ENCODE data around the gene GDPD5. TPM values are rescaled to one million over a fixed set of nuclear protein-coding genes. Genes with fewer than 3 reads are reported as not detected.

The GDPD5 gene, protein sequence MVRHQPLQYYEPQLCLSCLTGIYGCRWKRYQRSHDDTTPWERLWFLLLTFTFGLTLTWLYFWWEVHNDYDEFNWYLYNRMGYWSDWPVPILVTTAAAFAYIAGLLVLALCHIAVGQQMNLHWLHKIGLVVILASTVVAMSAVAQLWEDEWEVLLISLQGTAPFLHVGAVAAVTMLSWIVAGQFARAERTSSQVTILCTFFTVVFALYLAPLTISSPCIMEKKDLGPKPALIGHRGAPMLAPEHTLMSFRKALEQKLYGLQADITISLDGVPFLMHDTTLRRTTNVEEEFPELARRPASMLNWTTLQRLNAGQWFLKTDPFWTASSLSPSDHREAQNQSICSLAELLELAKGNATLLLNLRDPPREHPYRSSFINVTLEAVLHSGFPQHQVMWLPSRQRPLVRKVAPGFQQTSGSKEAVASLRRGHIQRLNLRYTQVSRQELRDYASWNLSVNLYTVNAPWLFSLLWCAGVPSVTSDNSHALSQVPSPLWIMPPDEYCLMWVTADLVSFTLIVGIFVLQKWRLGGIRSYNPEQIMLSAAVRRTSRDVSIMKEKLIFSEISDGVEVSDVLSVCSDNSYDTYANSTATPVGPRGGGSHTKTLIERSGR
- 10 to 100 TPM; 17.9 to 31.0 (median 25.6) TPM for polyA plus RNA-seq (ENCODE audit: insufficient read depth in 1 of 5, insufficient read length in 5 of 5, low replicate concordance in 1 of 5)
- long read RNA-seq, donor 1, partial matches to known transcripts: 0 of 2 reads
- long read RNA-seq, donor 1, other reads (novel, unspliced or antisense): 0 of 2 reads
- long read RNA-seq, donor 2: 0 reads
- long read RNA-seq, donor 3, partial matches to known transcripts: 0 of 1 reads
- long read RNA-seq, donor 3, other reads (novel, unspliced or antisense): 0 of 1 reads
- long read RNA-seq, donor 4, partial matches to known transcripts: 0 of 1 reads
- long read RNA-seq, donor 4, other reads (novel, unspliced or antisense): 0 of 1 reads
- long read RNA-seq, donor 5: 0 reads
- long read RNA-seq, donor 6, partial matches to known transcripts: 0 of 1 reads
- long read RNA-seq, donor 6, other reads (novel, unspliced or antisense): 0 of 1 reads
- long read RNA-seq, donor 7: 0 reads
- long read RNA-seq, donor 8: 0 reads

DNA sequence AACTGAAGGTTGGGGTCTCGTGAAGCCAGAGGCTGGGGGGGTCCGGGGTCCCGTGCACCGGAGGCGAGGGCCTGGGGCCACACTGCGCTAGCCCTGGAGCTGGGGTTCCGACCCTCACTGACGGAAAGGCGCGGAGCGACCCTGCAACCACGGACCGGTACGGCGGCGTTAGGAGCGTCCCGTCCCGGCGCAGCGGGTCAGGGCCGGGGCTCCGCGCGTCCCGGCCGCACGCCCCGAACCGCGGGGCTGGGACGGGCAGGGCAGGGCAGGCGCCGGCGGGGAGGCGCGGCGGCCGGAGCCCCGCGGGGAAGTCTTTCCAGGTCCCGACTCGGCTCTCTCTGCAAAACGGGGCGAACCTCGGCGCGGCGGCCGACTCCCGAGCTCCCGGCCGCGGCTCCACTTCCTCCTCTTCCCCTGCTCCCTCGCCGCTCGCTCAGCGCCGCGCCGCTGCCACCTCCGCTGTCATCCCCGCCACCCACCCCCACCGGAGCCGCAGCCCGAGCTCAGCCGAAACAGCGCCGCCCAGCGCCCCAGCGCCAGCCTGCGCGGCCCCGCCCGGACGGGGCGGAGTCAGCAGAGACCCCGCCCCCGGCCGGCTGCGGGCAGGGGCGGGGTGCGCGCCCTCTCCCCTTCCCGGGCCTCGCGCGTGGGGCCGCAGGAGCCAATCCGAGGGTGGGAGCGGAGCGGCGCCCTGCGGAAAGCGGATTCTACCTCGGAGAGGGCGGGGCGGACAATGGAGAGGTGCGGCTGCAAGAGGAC lies at the start of gene GDPD5:
Gene GDPD5 (minus strand): TSS at position 509 of the 759 bp plus-strand sequence. CDS start 48,206 bp downstream, outside the sequence.
- DNase-seq: peak; percentile 86 to 88

DNA sequence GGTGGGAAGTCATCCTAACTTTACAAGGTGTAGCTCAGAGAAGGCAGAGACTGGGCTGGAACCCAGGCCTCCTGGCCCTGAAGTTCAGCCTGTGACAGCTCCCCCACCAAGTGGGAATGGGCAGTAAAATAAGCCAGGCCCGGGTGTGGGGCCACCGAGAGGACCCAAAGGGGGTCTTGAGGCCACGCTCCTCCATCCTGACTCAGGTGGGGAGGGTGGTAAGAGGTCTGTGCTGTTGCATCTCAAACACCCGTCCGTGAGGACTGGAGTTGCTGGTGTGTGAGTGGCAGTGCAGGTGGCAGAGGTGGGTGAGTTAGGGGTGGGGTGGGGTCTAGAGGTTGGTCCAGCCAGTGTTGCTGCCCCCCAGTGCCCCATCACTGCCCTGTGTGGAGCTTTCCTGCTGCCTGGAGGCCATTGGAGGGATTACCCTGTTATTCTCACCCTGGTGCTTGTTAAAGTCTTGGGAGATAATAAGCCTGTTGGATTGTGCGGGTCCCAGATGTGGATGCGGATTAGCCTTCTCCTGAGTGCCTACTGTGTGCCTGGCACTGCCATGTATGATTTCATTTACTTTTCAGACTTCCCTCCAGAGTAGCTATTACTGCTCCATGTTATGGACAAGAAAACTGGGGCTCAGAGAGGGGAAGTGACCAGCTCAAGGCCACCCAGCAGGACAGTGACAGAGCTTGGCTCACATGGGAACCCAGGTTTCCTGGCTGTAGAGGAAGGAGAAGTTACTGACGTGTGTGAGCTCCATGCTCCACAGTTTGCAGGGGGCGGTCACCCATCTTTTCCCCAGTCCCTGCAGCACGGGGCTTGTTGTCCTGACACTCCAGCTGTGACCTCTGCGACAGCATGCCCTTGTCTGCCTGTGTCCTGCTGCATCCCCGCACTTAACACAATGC lies 49.2 kb upstream of the GDPD5 start:
- DNase-seq: no peak

DNA sequence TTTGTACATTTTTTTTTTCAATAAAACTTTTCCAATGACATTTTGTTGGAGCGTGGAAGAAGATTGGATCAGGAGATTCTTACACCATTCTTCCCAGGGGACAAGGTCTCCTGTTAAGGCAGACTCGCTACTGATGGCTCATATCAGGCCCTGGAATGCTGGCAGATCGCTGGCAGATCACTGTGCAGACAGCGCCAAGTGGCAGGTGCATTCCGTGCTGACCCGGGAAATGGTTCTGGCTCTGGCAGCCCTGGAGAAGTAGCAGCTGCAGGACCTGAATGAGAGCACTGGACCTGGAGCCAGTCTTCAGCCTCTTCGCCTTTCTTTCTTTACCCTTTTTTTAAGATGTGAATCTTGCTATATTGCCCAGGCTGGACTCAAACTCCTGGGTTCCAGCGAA lies 47.0 kb upstream of the GDPD5 start:
- DNase-seq: no peak

DNA sequence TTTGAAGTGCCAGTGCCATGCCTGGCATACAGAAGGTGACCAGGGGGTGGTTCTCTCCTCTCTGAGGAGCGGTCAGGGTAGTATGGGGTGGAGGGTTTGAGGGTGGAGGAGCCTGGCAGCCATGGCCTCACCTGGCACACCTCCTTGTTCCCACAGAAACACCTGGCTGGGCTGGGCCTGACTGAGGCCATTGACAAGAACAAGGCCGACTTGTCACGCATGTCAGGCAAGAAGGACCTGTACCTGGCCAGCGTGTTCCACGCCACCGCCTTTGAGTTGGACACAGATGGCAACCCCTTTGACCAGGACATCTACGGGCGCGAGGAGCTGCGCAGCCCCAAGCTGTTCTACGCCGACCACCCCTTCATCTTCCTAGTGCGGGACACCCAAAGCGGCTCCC lies 45.9 kb upstream of the GDPD5 start:
- DNase-seq: no peak

DNA sequence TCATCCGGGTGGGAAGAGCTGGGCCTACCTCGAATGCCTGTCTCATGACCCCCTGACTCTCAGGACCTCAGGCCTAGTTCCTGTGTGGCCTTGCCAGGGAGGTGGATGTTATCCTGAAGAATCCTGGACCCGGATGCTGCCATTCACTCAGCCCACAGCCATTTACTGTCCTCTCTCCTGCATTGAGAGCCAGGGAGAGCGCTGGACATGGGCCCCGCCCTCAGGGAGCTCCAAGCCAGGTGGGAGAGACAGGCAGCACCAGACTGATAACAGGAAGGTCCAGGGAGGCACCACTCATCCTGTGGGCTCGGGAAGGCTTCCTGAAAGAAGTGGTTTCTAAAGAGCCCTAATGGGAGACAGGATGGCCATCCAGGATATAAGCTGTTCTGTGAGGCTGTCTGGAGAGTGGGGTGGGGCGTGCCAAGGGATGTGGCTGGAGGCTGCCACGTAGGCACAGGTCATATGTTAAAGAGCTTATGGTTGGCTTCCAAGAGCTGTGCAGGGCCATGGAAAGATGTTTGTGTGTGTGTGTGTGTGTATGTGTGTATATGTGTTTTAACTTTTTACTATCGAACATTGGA lies 44.9 kb upstream of the GDPD5 start:
- no peak for DNase-seq

DNA sequence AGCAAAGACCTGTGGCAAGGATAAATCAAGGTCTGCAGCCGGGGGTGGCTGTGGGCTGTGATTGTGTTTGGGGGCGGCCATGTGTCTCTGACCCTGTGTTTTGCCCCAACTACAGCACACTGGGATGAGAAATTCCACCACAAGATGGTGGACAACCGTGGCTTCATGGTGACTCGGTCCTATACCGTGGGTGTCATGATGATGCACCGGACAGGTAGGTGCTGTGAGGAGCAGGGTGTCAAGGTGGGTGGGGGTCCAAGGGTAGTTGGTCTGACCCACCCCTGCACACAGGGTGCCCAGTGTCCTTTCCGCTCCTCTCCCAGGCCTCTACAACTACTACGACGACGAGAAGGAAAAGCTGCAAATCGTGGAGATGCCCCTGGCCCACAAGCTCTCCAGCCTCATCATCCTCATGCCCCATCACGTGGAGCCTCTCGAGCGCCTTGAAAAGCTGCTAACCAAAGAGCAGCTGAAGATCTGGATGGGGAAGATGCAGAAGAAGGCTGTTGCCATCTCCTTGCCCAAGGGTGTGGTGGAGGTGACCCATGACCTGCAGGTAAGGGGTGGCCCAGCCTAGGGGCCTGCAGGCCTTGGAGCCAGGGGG lies 43.0 kb upstream of the GDPD5 start:
- DNase-seq: no peak

DNA sequence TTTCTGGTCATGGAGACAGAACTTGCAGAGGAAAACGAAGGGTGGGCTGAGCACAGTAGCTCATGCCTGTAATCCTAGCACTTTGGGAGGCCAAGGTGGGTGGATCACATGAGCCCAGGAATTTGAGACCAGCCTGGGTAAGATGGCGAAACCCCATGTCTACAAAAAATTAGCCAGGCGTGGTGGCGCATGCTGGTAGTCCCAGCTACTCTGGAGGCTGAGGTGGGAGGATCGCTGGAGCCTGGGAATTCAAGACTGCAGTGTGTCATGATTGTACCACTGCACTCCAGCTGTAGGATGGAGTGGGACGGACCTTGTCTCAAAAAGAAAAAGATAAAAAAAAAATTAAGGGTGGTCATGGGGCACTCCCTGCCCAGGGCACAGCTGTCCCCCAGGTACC lies 42.2 kb upstream of the GDPD5 start:
- no peak for DNase-seq

DNA sequence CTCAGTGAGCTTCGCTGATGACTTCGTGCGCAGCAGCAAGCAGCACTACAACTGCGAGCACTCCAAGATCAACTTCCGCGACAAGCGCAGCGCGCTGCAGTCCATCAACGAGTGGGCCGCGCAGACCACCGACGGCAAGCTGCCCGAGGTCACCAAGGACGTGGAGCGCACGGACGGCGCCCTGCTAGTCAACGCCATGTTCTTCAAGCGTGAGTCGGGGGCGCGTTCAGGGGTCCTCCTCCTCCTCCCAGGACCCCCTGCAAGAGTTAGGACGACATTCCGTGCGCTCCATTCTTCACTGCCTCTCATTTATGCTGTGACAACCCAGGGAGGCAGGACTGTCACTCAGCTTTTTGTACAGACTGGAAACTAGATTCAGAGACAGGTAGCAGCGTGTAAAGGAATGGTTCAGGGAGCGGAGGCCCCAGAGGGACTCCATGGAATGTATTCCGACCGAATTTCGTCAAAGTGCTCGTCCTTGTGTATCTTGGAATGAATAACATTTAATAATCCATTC lies 41.1 kb upstream of the GDPD5 start:
- no peak for DNase-seq

DNA sequence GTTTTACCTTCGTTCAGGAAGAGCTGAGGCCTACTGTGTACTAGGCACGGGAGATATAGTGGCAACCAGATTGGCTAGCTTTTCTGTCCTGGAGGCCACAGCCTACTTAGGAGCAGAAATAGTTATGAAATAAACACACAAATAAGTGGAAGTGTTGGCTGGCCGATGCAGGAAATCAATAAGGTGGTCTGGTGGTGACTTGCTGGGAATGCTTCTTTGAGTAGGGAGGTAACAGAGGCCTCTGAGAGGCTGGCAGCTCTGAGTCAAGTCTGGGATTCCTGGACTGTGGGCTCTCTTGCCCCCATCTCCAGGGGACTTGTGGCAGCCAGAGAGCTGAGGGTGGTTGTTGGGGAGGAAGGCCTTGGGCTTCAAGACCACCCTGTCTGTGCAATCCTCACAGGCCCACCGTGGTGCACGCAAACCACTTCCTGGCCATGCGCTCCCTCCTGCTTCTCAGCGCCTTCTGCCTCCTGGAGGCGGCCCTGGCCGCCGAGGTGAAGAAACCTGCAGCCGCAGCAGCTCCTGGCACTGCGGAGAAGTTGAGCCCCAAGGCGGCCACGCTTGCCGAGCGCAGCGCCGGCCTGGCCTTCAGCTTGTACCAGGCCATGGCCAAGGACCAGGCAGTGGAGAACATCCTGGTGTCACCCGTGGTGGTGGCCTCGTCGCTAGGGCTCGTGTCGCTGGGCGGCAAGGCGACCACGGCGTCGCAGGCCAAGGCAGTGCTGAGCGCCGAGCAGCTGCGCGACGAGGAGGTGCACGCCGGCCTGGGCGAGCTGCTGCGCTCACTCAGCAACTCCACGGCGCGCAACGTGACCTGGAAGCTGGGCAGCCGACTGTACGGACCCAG lies 40.4 kb upstream of the GDPD5 start:
- no peak for DNase-seq

DNA sequence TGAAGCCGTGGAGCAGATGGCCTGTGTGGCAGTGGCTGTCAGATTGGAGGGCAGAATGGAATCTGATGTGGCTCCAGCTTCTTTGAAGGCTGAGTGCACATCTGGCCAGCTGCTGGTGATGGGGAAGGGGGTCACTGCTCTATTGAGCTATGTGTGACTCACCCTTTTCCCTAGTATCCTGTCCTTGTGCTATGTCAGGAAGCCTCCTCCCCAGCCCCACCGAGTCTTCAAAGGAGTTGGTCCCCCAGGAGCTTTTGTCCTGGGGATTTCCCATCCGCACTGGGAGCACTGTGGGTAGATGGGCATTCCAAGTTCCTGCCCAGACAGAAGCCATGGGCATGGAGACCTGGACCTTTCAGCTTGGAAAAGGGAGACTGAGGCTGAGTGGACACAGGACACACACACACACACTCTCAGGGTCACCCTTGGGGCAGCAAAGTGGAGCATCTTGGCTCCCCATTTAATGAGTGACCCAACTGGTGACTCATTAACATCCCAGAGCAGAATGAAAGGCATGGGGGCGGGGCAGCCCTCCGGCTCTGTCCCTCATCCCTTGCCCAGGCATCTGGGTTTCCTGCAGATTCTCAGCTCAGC lies 39.6 kb upstream of the GDPD5 start:
- DNase-seq: no peak

DNA sequence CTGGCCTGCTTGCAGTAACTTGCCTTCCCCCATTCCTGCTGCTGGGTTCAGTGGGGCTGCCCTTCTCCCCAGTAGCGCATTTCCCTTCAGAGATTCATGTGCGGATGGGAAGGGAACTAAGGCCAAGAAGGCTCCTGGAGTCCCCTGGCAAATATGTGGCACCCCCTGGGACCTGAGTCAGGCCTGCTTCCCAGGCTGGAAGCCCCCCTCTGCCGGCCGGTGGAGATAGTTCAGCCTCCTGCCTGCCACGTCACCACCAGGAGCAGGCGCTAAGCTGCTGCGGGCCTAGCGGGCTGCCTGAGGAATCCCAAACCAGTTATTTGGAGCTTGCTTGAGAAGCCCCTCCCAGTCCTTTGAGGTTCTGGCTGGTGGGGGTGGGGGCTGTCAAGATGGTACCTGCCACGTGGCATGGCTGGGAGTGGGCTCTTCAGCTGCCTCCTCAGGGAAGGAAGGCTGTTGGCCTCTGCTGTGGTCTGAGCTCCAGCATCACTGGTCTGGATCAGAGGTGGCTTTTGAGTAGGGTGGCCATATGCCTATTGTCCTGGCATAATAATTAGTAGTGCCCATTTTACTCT lies 38.3 kb upstream of the GDPD5 start:
- peak; percentile 49 to 64 for DNase-seq

DNA sequence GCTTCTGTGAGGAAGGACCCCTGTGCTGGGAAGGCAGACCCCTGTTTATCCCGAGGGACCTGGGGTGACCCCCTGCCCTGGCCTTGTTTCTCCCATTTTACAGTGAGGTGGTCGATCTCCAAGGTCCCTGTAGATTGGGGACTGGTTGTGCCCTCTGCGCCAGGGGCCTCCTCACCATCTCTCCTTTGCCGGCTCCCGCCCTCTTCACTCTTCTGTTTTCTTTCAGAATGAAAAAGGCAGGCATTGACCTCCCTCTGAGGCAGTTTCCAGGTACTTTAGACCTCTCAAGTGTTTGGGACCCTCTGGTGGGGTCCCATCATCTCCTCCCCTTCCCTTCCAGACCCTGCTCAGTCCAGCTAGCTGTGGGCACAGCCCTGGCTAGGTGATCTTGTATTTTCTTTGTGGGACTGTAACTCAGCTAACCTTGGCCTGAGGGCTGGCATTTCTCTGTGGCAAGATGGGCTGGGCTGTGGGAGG lies 37.8 kb upstream of the GDPD5 start:
- no peak for DNase-seq

DNA sequence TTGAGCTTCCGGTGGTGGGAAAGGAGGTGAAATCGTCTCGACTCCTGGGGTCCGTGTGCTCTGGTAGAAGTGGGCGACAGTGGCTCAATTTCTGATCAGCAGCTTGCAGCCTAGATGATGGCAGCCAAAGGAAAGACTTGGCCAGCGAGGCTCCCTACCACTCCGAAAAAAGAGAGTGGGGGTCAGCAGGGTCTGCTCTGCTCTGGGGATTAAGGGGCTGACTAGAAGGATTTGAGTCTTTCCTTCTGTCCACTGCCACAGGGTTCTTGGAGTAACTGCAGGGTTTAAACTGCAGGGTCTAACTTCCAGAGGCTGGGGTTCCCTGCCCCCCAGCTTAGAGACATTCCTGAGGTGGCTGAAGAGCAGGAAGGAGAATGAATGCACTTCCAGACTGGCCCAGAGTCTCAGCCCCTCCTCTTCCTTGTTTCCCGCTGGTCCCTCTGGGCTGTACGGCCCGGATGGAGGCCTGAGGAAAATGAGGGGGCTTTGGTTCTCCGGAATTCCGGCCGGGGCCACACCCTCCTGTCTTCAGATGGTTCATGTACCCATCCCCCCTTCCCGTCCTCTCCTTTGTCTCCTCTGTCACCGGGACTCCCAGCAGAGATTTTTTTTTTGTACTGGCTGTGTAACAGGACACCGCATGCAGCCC lies 37.2 kb upstream of the GDPD5 start:
- peak in 1 of 2 donors; percentile 43 for DNase-seq

DNA sequence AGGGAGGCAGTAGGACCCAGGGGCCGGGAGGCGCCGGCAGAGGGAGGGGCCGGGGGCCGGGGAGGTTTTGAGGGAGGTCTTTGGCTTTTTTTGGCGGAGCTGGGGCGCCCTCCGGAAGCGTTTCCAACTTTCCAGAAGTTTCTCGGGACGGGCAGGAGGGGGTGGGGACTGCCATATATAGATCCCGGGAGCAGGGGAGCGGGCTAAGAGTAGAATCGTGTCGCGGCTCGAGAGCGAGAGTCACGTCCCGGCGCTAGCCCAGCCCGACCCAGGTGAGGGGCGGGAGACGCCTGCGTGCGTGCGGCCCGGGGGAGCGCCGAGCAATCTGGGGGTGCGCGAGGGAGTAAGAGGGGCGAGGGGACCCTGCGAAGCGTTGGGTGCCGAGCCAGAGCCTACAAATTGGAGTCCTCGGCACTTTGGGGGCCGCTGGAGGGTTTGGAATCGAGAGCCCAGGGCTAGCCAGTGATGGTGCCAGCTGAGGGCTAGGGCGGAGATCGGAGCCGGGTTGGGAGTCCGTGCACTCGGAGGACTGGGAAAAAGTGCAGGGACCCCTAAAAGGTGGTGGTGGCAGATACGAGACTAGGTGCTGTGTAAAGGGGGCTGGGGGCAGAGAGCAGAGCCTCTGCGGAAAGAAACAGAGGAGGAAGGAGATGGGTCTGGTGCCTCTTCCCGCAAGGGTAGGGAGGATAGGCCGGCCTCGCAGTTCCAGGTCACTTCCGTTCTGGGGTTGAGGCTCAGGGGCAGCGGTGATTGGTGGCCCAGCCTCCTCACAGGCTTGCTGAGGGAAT lies 36.5 kb upstream of the GDPD5 start, which contains the start of gene SERPINH1:
Gene SERPINH1 (plus strand): TSS at position 206 of the 788 bp plus-strand sequence. CDS start 4,097 bp downstream, outside the sequence.
- DNase-seq: peak; percentile 91

DNA sequence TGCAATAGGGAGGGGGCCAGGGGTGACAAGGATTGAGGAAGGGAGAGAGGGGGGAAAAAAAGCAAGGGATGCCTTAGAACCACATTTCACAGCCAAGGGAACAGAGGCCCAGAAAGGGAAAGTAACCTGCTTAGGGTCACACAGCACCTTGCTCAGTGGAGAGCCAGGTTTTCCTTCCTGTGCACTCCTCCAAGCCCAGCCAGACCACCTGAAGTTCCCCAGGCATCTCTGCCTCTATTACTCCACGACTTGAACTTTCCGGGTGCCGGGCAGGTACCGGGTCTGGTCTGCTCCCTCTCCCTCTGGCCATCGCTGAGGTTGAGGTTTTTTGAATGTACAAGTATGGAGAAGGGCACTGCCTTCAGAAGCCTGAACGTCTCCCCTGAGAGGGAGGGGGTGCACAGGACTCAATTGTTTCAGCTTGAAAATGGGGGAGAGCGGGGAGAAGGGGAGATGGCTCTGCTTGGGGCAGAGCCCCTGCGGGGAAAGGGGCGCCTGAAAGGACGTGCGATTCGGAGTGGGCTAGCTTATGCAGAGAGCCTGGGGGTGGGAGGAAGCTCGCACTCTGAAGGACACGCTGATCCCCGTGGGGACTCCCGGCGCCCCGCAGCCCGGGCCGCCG lies 35.8 kb upstream of the GDPD5 start:
- DNase-seq: no peak
